Measurements from ENCODE around the gene TIAM1.

Gene TIAM1

GRCh38 chr21:31262728-31263127 lies 81.3 kb downstream of the TIAM1 start:
- Histone ChIP-seq H3F3A (ENCODE audit: control insufficient read depth, insufficient read depth) (no peaks in the 10 kb centered on the region), H3K9me3 (ENCODE audit: control insufficient read depth, insufficient read depth, low read length) (no peaks in the 10 kb centered on the region), H3K4me3 (ENCODE audit: low read length) (no peak overlapping the region), H3K36me3 (ENCODE audit: control insufficient read depth, low read length) (no peaks in the 10 kb centered on the region), H3K4me2 (ENCODE audit: low read length) (no peak overlapping the region), H3K27me3 (ENCODE audit: control insufficient read depth, low read length) (no peaks in the 10 kb centered on the region), H3K27ac (ENCODE audit: low read depth, low read length) (no peak overlapping the region), H3K79me2 (ENCODE audit: control insufficient read depth, low read length) (no peaks in the 10 kb centered on the region), H3K9me2 (replicated peaks; ENCODE audit: control insufficient read depth, low read length) (no peaks in the 10 kb centered on the region), H4K20me1 (ENCODE audit: control insufficient read depth, insufficient read depth, low read depth, low read length) (no peaks in the 10 kb centered on the region), H3K4me1 (ENCODE audit: control insufficient read depth, low read length) (no peaks in the 10 kb centered on the region)
- TF ChIP-seq CTCF (IDR thresholded peaks at IDR 0.05; ENCODE audit: low read depth, low read length, poor library complexity, severe bottlenecking) (no peak), EZH2phosphoT487 (IDR thresholded peaks at IDR 0.05; ENCODE audit: borderline replicate concordance, low read length) (no peak)

- Histone ChIP-seq H3K9me3 (ENCODE audit: control insufficient read depth, insufficient read depth, low read length) (no peaks in the 10 kb centered on the region), H3K27me3 (ENCODE audit: control insufficient read depth, low read length) (no peaks in the 10 kb centered on the region), H3K4me1 (ENCODE audit: control insufficient read depth, low read length) (no peaks in the 10 kb centered on the region), H3K79me2 (ENCODE audit: control insufficient read depth, low read length) (no peaks in the 10 kb centered on the region), H3K27ac (ENCODE audit: low read depth, low read length) (no peak overlapping the region), H4K20me1 (ENCODE audit: control insufficient read depth, insufficient read depth, low read depth, low read length) (no peaks in the 10 kb centered on the region), H3K9me2 (replicated peaks; ENCODE audit: control insufficient read depth, low read length) (no peaks in the 10 kb centered on the region), H3F3A (ENCODE audit: control insufficient read depth, insufficient read depth) (no peaks in the 10 kb centered on the region), H3K36me3 (ENCODE audit: control insufficient read depth, low read length) (no peaks in the 10 kb centered on the region), H3K4me2 (ENCODE audit: low read length) (no peak overlapping the region), H3K4me3 (ENCODE audit: low read length) (no peak overlapping the region)
- TF ChIP-seq EZH2phosphoT487 (IDR thresholded peaks at IDR 0.05; ENCODE audit: borderline replicate concordance, low read length) (no peak), CTCF (IDR thresholded peaks at IDR 0.05; ENCODE audit: low read depth, low read length, poor library complexity, severe bottlenecking) (no peak)
Measured at GRCh38 chr21:31261759-31262158, 82.3 kb downstream of the TIAM1 start.

GRCh38 chr21:31260790-31261189 lies 83.3 kb downstream of the TIAM1 start:
- Histone ChIP-seq H3K4me2 (ENCODE audit: low read length) (no peak overlapping the region), H3K9me3 (ENCODE audit: control insufficient read depth, insufficient read depth, low read length) (no peaks in the 10 kb centered on the region), H3K27me3 (ENCODE audit: control insufficient read depth, low read length) (no peaks in the 10 kb centered on the region), H3K4me1 (ENCODE audit: control insufficient read depth, low read length) (no peaks in the 10 kb centered on the region), H3K4me3 (ENCODE audit: low read length) (no peak overlapping the region), H3F3A (ENCODE audit: control insufficient read depth, insufficient read depth) (no peaks in the 10 kb centered on the region), H3K79me2 (ENCODE audit: control insufficient read depth, low read length) (no peaks in the 10 kb centered on the region), H4K20me1 (ENCODE audit: control insufficient read depth, insufficient read depth, low read depth, low read length) (no peaks in the 10 kb centered on the region), H3K27ac (ENCODE audit: low read depth, low read length) (no peak overlapping the region), H3K36me3 (ENCODE audit: control insufficient read depth, low read length) (no peaks in the 10 kb centered on the region), H3K9me2 (replicated peaks; ENCODE audit: control insufficient read depth, low read length) (no peaks in the 10 kb centered on the region)
- no peak for TF ChIP-seq EZH2phosphoT487 (IDR thresholded peaks at IDR 0.05; ENCODE audit: borderline replicate concordance, low read length)
- TF ChIP-seq CTCF (IDR thresholded peaks at IDR 0.05; ENCODE audit: low read depth, low read length, poor library complexity, severe bottlenecking): no peak

GRCh38 chr21:31258073-31258472 lies 86.0 kb downstream of the TIAM1 start:
- Histone ChIP-seq H4K20me1 (ENCODE audit: control insufficient read depth, insufficient read depth, low read depth, low read length) (no peaks in the 10 kb centered on the region), H3K9me3 (ENCODE audit: control insufficient read depth, insufficient read depth, low read length) (no peaks in the 10 kb centered on the region)

More at GRCh38 chr21:31258073-31258472, 86.0 kb downstream of the TIAM1 start:
- H3K9me2 ChIP-seq (replicated peaks; ENCODE audit: control insufficient read depth, low read length): no peaks in the 10 kb centered on the region
- H3K4me2 ChIP-seq (ENCODE audit: low read length): no peak overlapping the region
- H3K79me2 ChIP-seq (ENCODE audit: control insufficient read depth, low read length): no peaks in the 10 kb centered on the region
- H3K27ac ChIP-seq (ENCODE audit: low read depth, low read length): no peak overlapping the region
- no peaks in the 10 kb centered on the region for H3K36me3 ChIP-seq (ENCODE audit: control insufficient read depth, low read length)
- TF ChIP-seq CTCF (IDR thresholded peaks at IDR 0.05; ENCODE audit: low read depth, low read length, poor library complexity, severe bottlenecking): no peak
- H3K4me3 ChIP-seq (ENCODE audit: low read length): no peak overlapping the region
- no peaks in the 10 kb centered on the region for H3K27me3 ChIP-seq (ENCODE audit: control insufficient read depth, low read length)
- H3F3A ChIP-seq (ENCODE audit: control insufficient read depth, insufficient read depth): no peaks in the 10 kb centered on the region
- H3K4me1 ChIP-seq (ENCODE audit: control insufficient read depth, low read length): no peaks in the 10 kb centered on the region

All from DOHH2 (cell line).